Endothelial cell of umbilical vein (primary cell): ENCODE measurements around the gene ALOX15. TPM values are rescaled to one million over a fixed set of nuclear protein-coding genes. Genes with fewer than 3 reads are reported as not detected.

Experiments used
- BruUV-seq: library from RNA; stranded (reverse); fragments of 400-500 nt; replicated peaks from 2 replicates; lab custom pipeline; 2021; lab: Mats Ljungman, UMichigan
- CTCF ChIA-PET: fragments of 300-600, 350-600 bp; sonication (Branson Sonifier 250); formaldehyde crosslinking; loops from one replicate; lab custom pipeline; 2021; ENCODE audit warnings: antibody characterized with exemption, inconsistent platforms; lab: Charles Lee
- POLR2A ChIA-PET: fragments of 300-600, 350-600 bp; sonication (Branson Sonifier 250); formaldehyde crosslinking; loops from one replicate; lab custom pipeline; 2021; ENCODE audit warnings: antibody characterized with exemption, inconsistent platforms; lab: Charles Lee
- DNase-seq: peaks from one replicate; pipeline ENCODE4 v3.0.0-alpha.2; 2011; ENCODE audit warnings: low read depth, low spot score
- FAIRE-seq: peaks from 2 replicates; lab custom pipeline; 2011; peaks lifted over from hg19 to GRCh38; lab: Jason Lieb, UNC
- H2AFZ ChIP-seq: 2 replicates; pipeline ENCODE4 v1.6.0; 2012; ENCODE audit warnings: low read depth, low read length, control low read depth, inconsistent platforms
- H3K27ac ChIP-seq: 2 replicates; pipeline ENCODE4 v1.5.1; 2011; ENCODE audit warnings: low read depth, mild to moderate bottlenecking, control low read depth, low read length, moderate library complexity; ENCODE audit not compliant: insufficient read depth
- H3K27me3 ChIP-seq, 2 experiments: 2 replicates each; pipeline versions ENCODE4 v1.6.0 to v1.6.1; 2011; ENCODE audit warnings: low read length in 2 of 2, mixed read lengths in 1 of 2; ENCODE audit not compliant: control insufficient read depth in 2 of 2, insufficient read depth in 2 of 2
- H3K36me3 ChIP-seq, 2 experiments: 2 replicates in 1 of 2; 3 replicates in 1 of 2; pipeline ENCODE4 v1.5.1; 2011; ENCODE audit warnings: low read length in 2 of 2, mild to moderate bottlenecking in 1 of 2, moderate library complexity in 1 of 2; ENCODE audit not compliant: control insufficient read depth in 2 of 2, insufficient read depth in 2 of 2; ENCODE audit errors: extremely low read depth in 1 of 2
- H3K4me1 ChIP-seq: 3 replicates; pipeline ENCODE4 v1.5.1; 2011; ENCODE audit warnings: mild to moderate bottlenecking, low read length; ENCODE audit not compliant: control insufficient read depth, insufficient read depth; ENCODE audit errors: extremely low read depth
- H3K4me2 ChIP-seq: 2 replicates; pipeline ENCODE4 v1.6.1; 2011; ENCODE audit warnings: low read length, control low read depth, mixed read lengths; ENCODE audit not compliant: insufficient read depth
- H3K4me3 ChIP-seq, 3 experiments: fragments of 200-600 bp in 1 of 3; sonication (generic), shearing (Covaris generic) in 1 of 3; replicated peaks in 1 of 3; 2 replicates each; pipeline ENCODE4 v1.5.1; 2011 to 2016; ENCODE audit warnings: control low read depth in 3 of 3, low read length in 3 of 3, mild to moderate bottlenecking in 2 of 3, inconsistent platforms in 1 of 3, low read depth in 1 of 3, moderate library complexity in 1 of 3; ENCODE audit not compliant: insufficient read depth in 1 of 3
- H3K79me2 ChIP-seq: 2 replicates; pipeline ENCODE4 v1.6.0; 2012; ENCODE audit warnings: low read length, inconsistent platforms; ENCODE audit not compliant: control insufficient read depth, insufficient read depth
- H3K9ac ChIP-seq: replicated peaks from 2 replicates; pipeline ENCODE3; 2011; ENCODE audit warnings: low read length, control low read depth; ENCODE audit not compliant: insufficient read depth; ENCODE audit errors: extremely low read depth
- H3K9me1 ChIP-seq: replicated peaks from 3 replicates; pipeline ENCODE4 v1.6.0; 2011; ENCODE audit warnings: mild to moderate bottlenecking, low read length; ENCODE audit not compliant: control insufficient read depth, insufficient read depth; ENCODE audit errors: extremely low read depth
- H3K9me3 ChIP-seq: replicated peaks from 2 replicates; pipeline ENCODE4 v1.5.1; 2012; ENCODE audit warnings: low read length, inconsistent platforms; ENCODE audit not compliant: control insufficient read depth, insufficient read depth
- H4K20me1 ChIP-seq: replicated peaks from 2 replicates; pipeline ENCODE3; 2011; ENCODE audit warnings: mild to moderate bottlenecking, low read length; ENCODE audit not compliant: control insufficient read depth, insufficient read depth; ENCODE audit errors: extremely low read depth
- CTCF ChIP-seq, 2 donors: IDR thresholded peaks; 1 replicate in 1 of 2; 2 replicates in 1 of 2; pipeline ENCODE4 v1.5.1; 2011; ENCODE audit warnings: low read length in 2 of 2, mild to moderate bottlenecking in 2 of 2, moderate library complexity in 2 of 2, control low read depth in 1 of 2, inconsistent platforms in 1 of 2, low read depth in 1 of 2; ENCODE audit not compliant: insufficient read depth in 1 of 2; ENCODE audit errors: extremely low read depth in 1 of 2
- EZH2 ChIP-seq: IDR thresholded peaks from 2 replicates; pipeline ENCODE4 v1.6.1; 2012; ENCODE audit warnings: borderline replicate concordance, low read depth, mild to moderate bottlenecking, moderate library complexity, low read length, inconsistent platforms; ENCODE audit not compliant: severe bottlenecking
- FOS ChIP-seq: IDR thresholded peaks from 2 replicates; pipeline ENCODE4 v1.6.1; 2011; ENCODE audit warnings: mild to moderate bottlenecking, low read length, moderate library complexity, borderline replicate concordance; ENCODE audit not compliant: insufficient read depth
- GATA2 ChIP-seq: IDR thresholded peaks from 2 replicates; pipeline ENCODE4 v1.7.0; 2011; ENCODE audit warnings: low read depth, mild to moderate bottlenecking, moderate library complexity, mixed read lengths, low read length; ENCODE audit not compliant: insufficient read length, insufficient read depth
- JUN ChIP-seq: IDR thresholded peaks from 2 replicates; pipeline ENCODE4 v1.6.1; 2011; ENCODE audit warnings: borderline replicate concordance, low read depth; ENCODE audit not compliant: insufficient read length, insufficient read depth
- MYC ChIP-seq: IDR thresholded peaks from one replicate; pipeline ENCODE4 v1.6.1; 2011; ENCODE audit warnings: mild to moderate bottlenecking, low read depth, low read length
- POLR2A ChIP-seq: IDR thresholded peaks from 2 replicates; pipeline ENCODE4 v1.6.1; 2012; ENCODE audit warnings: low read depth, mild to moderate bottlenecking, control low read depth, low read length
- POLR2AphosphoS5 ChIP-seq: IDR thresholded peaks from 2 replicates; pipeline ENCODE4 v1.6.1; 2012; ENCODE audit warnings: low read depth, mild to moderate bottlenecking, control low read depth, low read length, moderate library complexity; ENCODE audit not compliant: insufficient read depth
- dilution Hi-C: fragments of 300-500 bp; cut with MboI; formaldehyde crosslinking; loops from one replicate; pipeline ENCODE4 v1.15.0; 2019; ENCODE audit warnings: low sequenced_read_pairs; ENCODE audit not compliant: extremely low pct_ligation_motif_present
- intact Hi-C: fragments of 100-400 bp; cut with micrococcal nuclease; formaldehyde crosslinking; loops from one replicate; pipeline ENCODE4 v1.10.0; 2022
- polyA plus RNA-seq, 4 experiments: library from polyadenylated mRNA; depleted of rRNA in 3 of 4; stranded (reverse) in 3 of 4; unstranded in 1 of 4; fragments of >200 nt; gene quantifications; 2 replicates each; pipeline versions ENCODE4 v1.2.1 to v1.2.3, GENCODE V29; 2011 to 2012; ENCODE audit warnings: missing spikeins in 1 of 4
- total RNA-seq: library from RNA; stranded (reverse); gene quantifications from 2 replicates; pipeline ENCODE4 v1.2.3, GENCODE V29; 2021

Gene ALOX15
- total and polyA plus RNA-seq, 2 donors (not counting 3 experiments of a cell fraction or from before 2014, with no cell fraction given), result not detected

- Histone ChIP-seq H3K4me2 (no peak overlapping the region), H3K4me3 (no peak overlapping the region), H3K4me1 (no peaks in the 10 kb centered on the region), H3K36me3 (no peaks in the 10 kb centered on the region), H3K9me1 (no peaks in the 10 kb centered on the region), H3K9me3 (no peaks in the 10 kb centered on the region), H3K79me2 (no peaks in the 10 kb centered on the region), H2AFZ (no peak overlapping the region), H3K9ac (no peak overlapping the region), H3K27ac (no peak overlapping the region), H3K27me3 (no peaks in the 10 kb centered on the region), H4K20me1 (no peaks in the 10 kb centered on the region)
- FAIRE-seq, result no peak
- intact Hi-C loops, result no loop called here
- ChIA-PET POLR2A (no interaction called here), CTCF (interaction anchor here (1.1 kb wide), 1 partner anchor 26 kb away, joined by 4 read pairs; no protein-coding TSS in a partner anchor)
- TF ChIP-seq EZH2, result no peak
- TF ChIP-seq CTCF (IDR thresholded peaks at IDR 0.05; ENCODE audit: extremely low read depth in 1 of 2, insufficient read depth in 1 of 2, low read depth in 1 of 2, low read length in 2 of 2), result no peak
- no peak for TF ChIP-seq JUN
- no peak for TF ChIP-seq POLR2A
- no peak for TF ChIP-seq POLR2AphosphoS5
- no peak for TF ChIP-seq FOS
- TF ChIP-seq GATA2, result no peak
- TF ChIP-seq MYC, result no peak
- DNase-seq, result no peak
- dilution Hi-C loops, result no loop called here
- no TSS peak for BruUV-seq
Measured at GRCh38 chr17:4593021-4593421, 48.5 kb downstream of the ALOX15 start.
